Measurements from ENCODE around the gene TMSB4X.

Gene TMSB4X

GRCh38 chrX:12954376-12954775 is 20.5 kb upstream of the TMSB4X start:
- in situ Hi-C loops (cut with MboI; ENCODE audit: low sequenced_read_pairs): loop anchor here (25.0 kb wide), 1 partner anchor 533 kb away; no protein-coding TSS in a partner anchor

- in situ Hi-C loops (cut with MboI; ENCODE audit: low sequenced_read_pairs): loop anchor here (25.0 kb wide), 1 partner anchor 532 kb away; no protein-coding TSS in a partner anchor
Observed at GRCh38 chrX:12954981-12955380, 19.9 kb upstream of the TMSB4X start.

- in situ Hi-C loops (cut with MboI; ENCODE audit: low sequenced_read_pairs): loop anchor here (25.0 kb wide), 1 partner anchor 531 kb away; no protein-coding TSS in a partner anchor
Observed at GRCh38 chrX:12955882-12956703, 18.8 kb upstream of the TMSB4X start.

GRCh38 chrX:12956704-12957534 is 18.0 kb upstream of the TMSB4X start:
- in situ Hi-C loops (cut with MboI; ENCODE audit: low sequenced_read_pairs): loop anchor here (25.0 kb wide), 1 partner anchor 530 kb away; no protein-coding TSS in a partner anchor

- in situ Hi-C loops (cut with MboI; ENCODE audit: low sequenced_read_pairs): loop anchor here (25.0 kb wide), 1 partner anchor 529 kb away; no protein-coding TSS in a partner anchor
Observed at GRCh38 chrX:12958059-12958458, 16.9 kb upstream of the TMSB4X start.

- in situ Hi-C loops (cut with MboI; ENCODE audit: low sequenced_read_pairs): loop anchor here (25.0 kb wide), 1 partner anchor 529 kb away; no protein-coding TSS in a partner anchor
Observed at GRCh38 chrX:12958461-12958860, 16.4 kb upstream of the TMSB4X start.

- in situ Hi-C loops (cut with MboI; ENCODE audit: low sequenced_read_pairs): loop anchor here (25.0 kb wide), 1 partner anchor 526 kb away; no protein-coding TSS in a partner anchor
Observed at GRCh38 chrX:12961196-12961718, 13.7 kb upstream of the TMSB4X start.

GRCh38 chrX:12962041-12962504 is 12.8 kb upstream of the TMSB4X start:
- in situ Hi-C loops (cut with MboI; ENCODE audit: low sequenced_read_pairs): loop anchor here (25.0 kb wide), 1 partner anchor 525 kb away; no protein-coding TSS in a partner anchor

GRCh38 chrX:12963210-12963850 is 11.6 kb upstream of the TMSB4X start:
- in situ Hi-C loops (cut with MboI; ENCODE audit: low sequenced_read_pairs): loop anchor here (25.0 kb wide), 1 partner anchor 524 kb away; no protein-coding TSS in a partner anchor

- in situ Hi-C loops (cut with MboI; ENCODE audit: low sequenced_read_pairs): loop anchor here (25.0 kb wide), 1 partner anchor 522 kb away; no protein-coding TSS in a partner anchor
Observed at GRCh38 chrX:12965131-12965940, 9.6 kb upstream of the TMSB4X start.

- in situ Hi-C loops (cut with MboI; ENCODE audit: low sequenced_read_pairs): loop anchor here (25.0 kb wide), 1 partner anchor 521 kb away; no protein-coding TSS in a partner anchor
Observed at GRCh38 chrX:12966151-12966550, 8.8 kb upstream of the TMSB4X start.

GRCh38 chrX:12967711-12968465 is 7.0 kb upstream of the TMSB4X start:
- in situ Hi-C loops (cut with MboI; ENCODE audit: low sequenced_read_pairs): loop anchor here (25.0 kb wide), 1 partner anchor 519 kb away; no protein-coding TSS in a partner anchor

- in situ Hi-C loops (cut with MboI; ENCODE audit: low sequenced_read_pairs): loop anchor here (25.0 kb wide), 1 partner anchor 517 kb away; no protein-coding TSS in a partner anchor
Observed at GRCh38 chrX:12970691-12971202, 4.2 kb upstream of the TMSB4X start.

- in situ Hi-C loops (cut with MboI; ENCODE audit: low sequenced_read_pairs): loop anchor here (25.0 kb wide), 1 partner anchor 516 kb away; no protein-coding TSS in a partner anchor
Observed at GRCh38 chrX:12971282-12972003, 3.5 kb upstream of the TMSB4X start.

- in situ Hi-C loops (cut with MboI; ENCODE audit: low sequenced_read_pairs): loop anchor here (25.0 kb wide), 1 partner anchor 515 kb away; no protein-coding TSS in a partner anchor
Observed at GRCh38 chrX:12972243-12972642, 2.7 kb upstream of the TMSB4X start.

- in situ Hi-C loops (cut with MboI; ENCODE audit: low sequenced_read_pairs): loop anchor here (25.0 kb wide), 1 partner anchor 514 kb away; no protein-coding TSS in a partner anchor
Observed at GRCh38 chrX:12972878-12973560, 1.9 kb upstream of the TMSB4X start.

Measured in HL-60/S4 treated with retinoic acid at 250 ng/mL for 4 days and 3 days (cell line).